GM19193 (cell line): ENCODE results near the gene FPR2.

ENCODE experiments used
- POLR2A ChIP-seq: IDR thresholded peaks from 4 replicates; pipeline ENCODE4 v1.6.1; 2011; ENCODE audit not compliant: insufficient read depth, insufficient read length; ENCODE audit errors: extremely low read depth

FPR2 gene

GRCh38 chr19:51807111-51807701 is 46.2 kb downstream of the FPR2 start:
- TF ChIP-seq POLR2A: no peak

GRCh38 chr19:51807925-51808324 is 46.9 kb downstream of the FPR2 start:
- TF ChIP-seq POLR2A: no peak

GRCh38 chr19:51808333-51808986 is 47.5 kb downstream of the FPR2 start:
- no peak for TF ChIP-seq POLR2A

GRCh38 chr19:51809787-51810186 is 48.8 kb downstream of the FPR2 start:
- TF ChIP-seq POLR2A: no peak

- no peak for TF ChIP-seq POLR2A
These were observed 49.2 kb downstream of the FPR2 start for GRCh38 chr19:51810223-51810622.

GRCh38 chr19:51811344-51811743 is 50.4 kb downstream of the FPR2 start:
- no peak for TF ChIP-seq POLR2A

- no peak for TF ChIP-seq POLR2A
These were observed 54.1 kb downstream of the FPR2 start for GRCh38 chr19:51815043-51815442.

GRCh38 chr19:51816711-51817110 is 55.7 kb downstream of the FPR2 start:
- TF ChIP-seq POLR2A: no peak

GRCh38 chr19:51820011-51820410 is 59.0 kb downstream of the FPR2 start:
- TF ChIP-seq POLR2A: no peak
